CD4-positive, alpha-beta T cell treated with Interleukin-2 at 100 ng/mL for 4 hours (primary cell): ENCODE measurements around the gene TTYH2.

Experiments
- DNase-seq: peaks from one replicate; pipeline ENCODE4 v3.0.0-alpha.2; 2020; ENCODE audit warnings: low spot score

Gene TTYH2

DNA sequence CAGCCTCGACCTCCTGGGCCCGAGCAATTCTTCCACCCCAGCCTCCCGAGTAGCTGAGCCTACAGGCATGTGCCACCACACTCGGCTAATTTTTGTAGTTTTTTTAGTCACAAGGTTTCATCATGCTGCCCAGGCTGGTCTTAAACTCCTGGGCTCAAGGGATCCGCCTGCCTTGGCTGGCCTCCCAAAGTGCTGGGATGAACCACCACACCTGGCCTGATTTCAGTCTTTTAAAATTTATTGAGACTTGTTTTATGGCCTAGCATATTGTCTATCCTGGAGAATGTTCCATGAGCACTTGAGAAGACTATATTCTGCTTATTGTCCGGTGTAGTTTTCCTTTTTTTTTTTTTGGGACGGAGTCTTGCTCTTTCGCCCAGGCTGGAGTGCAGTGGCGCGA, 79.1 kb downstream of the TTYH2 start:
- DNase-seq = no peak

DNA sequence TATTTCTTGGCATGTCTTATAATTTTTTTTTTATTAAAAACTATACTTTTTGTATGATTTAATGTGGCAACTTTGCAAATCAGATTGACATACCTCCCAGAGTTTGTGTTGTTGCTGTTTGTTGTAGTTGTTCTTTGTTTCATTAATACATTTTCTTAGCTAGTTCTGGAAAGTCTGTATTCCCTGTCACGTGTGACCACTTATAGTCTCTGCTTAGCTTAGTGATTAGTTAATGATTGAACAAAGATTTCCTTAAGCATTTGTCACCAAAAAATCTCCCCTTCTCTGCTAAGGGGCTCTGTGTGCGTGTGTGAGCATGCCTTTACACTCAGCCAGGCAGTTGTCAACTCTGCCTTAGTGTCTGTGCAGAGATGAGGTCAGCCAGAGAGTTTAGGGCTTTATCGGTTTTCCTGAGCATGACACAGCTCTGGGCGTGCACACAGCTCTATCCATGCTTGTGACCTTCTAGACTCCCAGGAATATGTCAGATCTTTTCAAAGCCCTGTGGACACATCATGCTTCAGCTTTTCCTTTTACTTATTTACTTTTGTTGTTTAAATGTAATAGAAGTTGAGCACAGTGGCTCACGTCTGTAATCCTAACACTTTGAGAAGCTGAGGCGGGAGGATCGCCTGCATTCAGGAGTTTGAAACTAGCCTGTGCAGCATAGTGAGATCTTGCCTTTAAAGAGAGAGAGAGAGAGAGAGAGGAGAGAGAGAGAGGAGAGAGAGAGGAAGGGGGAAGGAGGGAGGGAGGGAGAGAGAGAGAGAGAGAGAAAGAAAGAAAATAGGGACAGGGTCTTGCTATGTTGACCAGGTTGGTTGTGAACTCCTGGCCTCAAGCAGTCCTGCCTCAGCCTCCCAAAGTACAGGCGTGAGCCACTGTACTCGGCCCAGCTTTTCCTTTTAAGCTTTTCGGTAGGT, 82.5 kb downstream of the TTYH2 start:
- no peak for DNase-seq

DNA sequence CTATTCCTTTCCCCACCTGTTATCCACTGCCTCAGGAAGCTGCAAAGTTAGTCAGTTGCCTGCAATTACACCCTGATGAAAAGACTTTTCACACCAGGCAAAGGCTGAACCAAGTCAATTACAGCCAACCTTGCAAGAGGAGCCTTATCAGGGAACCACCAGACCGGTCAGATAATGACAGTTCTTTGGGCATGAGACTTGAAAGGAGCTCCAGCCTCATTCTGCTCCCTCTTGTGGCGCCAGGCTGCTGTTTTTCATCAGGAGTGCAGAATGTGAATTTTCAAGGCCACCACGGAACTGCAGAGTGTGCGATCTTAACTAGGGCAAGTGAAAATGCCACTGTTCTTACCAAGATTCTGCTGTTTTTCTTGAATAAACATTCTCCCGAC, 83.2 kb downstream of the TTYH2 start:
- DNase-seq = peak; percentile 60

DNA sequence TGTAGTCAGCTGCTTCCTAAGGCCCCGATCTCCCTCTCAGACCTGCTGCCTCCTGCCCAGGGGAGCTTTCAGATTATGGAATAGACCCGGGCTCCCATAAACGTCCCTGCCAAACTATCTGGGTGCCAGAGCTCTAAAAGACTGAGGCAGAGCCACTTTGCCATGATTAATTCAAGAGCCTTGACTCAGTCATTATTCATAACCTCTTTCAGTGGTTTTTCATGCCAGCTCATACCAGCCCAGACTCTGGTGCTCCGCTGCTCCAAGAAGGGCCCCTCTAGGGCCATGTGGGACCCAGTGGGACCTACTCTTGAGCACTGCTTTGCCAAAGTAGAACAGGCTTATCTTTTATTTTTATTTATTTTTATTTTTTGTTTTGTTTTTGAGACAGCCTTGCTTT, 84.6 kb downstream of the TTYH2 start:
- DNase-seq = no peak

DNA sequence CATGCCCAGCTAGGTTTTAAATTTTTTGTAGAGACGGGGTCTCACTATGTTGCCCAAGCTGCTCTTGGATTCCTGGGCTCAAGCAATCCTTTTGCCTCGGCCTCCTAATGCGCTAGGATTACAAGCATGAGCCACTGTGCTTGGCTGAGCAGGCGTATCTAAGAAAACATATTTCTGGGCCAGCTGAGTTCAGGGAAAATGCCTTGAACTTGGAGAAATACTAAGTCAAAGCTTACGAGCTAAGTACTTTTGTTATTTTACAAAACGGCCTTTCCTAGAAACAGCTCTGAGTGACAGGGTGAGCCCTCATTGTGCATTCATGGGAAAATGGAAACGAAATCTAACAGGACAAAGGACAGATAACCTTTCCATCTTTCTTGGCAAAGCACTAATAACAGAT, 85.4 kb downstream of the TTYH2 start:
- DNase-seq = no peak

DNA sequence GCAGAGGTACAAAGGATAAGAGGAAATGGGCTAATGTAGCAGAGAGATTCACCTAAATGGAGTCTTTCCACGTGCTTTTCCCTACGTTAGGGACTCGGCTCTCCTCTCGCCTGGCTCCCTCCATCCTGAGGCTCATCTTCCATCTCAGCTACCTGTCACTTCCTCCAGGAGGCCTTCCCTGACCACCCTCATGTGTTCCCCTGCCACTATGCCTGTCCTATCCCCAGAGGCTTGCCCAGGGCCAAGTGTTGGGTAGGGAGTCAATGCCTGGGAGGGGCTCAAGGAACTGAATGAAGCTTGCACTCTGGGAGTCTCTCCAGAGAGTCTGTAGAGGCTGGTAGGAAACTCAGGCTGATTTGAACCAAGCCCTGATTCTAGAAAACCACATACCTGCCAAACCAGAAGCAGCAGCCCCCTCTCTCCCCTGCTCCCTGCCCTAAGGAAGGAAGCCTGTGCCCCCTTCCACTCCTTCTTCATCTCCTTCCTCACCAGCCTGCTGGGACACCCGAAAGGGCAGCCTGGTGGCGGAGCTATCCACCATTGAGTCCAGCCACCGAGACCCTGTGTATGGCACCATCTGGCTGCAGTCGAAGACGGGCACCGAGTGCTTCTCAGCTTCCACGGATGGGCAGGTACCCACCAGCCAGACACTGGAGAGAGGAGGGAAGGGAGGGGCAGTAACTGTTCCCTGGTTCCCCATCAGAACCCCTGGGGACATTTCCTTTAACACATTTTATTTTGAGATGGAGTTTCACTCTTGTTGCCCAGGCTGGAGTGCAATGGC, 86.0 kb downstream of the TTYH2 start:
- DNase-seq = no peak

DNA sequence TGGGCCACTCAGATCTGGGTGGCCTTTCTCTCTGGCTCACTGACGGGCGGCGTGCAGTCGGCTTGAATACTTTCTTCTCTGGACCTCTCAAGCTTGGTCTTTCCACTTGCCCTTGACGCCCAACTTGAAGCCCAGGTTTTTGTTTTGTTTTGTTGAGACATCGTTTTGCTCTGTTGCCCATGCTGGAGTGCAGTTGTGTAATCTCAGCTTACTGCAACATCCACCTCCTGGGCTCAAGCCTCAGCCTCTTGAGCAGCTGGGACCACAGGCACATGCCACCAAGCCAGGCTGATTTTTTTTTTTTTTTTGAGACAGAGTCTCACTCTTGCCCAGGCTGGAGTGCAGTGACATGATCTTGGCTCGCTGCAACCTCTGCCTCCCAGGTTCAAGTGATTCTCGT, 89.9 kb downstream of the TTYH2 start:
- DNase-seq = no peak

DNA sequence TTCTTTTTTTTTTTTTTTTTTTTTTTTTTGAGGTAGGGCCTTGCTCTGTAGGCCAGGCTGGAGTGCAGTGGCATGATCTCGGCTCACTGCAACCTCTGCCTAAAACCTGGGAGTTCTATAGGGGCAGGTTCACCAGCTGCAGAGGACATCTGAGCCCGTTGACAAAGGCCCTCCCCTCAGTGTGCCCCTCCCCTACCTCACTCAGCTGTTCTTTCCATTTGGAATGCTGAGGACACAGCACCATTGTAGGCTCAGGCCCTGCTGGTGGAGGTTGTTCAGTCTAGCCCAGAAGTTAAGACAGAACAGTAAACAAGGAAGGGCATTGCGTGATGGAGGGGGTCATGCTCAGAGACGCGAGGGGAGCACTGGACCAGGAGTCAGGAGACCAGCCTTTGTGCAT, 90.8 kb downstream of the TTYH2 start:
- no peak for DNase-seq

DNA sequence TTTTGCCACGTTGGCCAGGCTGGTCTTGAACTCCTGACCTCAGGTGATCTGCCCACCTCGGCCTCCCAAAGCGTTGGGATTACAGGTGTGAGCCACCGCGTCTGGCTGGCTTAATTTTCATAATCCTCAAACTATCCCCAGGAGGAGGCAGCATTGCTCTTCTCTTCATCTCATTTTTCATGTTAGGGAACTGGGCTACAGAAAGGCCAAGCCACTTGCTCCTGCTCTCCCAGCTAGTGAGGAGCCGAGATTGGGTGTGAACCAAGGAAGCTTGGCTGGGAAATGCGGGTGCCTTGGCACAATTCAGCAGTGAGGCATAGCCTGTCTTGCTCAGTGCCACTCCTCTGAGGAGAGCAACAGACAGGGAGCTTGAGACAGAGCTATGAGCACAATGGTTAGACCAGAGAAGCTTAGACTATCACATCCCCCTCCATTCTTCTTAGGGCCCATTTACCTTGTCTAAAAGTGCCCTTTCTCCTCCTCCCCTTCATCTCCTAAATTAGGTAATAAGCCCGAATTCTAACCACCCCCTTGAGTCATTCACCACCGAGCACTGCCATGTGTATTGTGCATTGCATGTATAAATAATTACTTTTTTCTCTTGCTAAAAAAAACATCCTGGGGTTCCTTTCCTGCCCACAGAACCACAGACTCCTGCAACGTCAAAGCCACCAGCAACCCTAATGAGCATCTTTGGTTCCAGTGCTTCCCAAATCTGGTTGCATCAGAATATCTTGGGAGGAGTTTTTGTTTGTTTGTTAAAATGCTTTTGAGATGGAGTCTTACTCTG, 92.7 kb downstream of the TTYH2 start:
- DNase-seq = no peak

DNA sequence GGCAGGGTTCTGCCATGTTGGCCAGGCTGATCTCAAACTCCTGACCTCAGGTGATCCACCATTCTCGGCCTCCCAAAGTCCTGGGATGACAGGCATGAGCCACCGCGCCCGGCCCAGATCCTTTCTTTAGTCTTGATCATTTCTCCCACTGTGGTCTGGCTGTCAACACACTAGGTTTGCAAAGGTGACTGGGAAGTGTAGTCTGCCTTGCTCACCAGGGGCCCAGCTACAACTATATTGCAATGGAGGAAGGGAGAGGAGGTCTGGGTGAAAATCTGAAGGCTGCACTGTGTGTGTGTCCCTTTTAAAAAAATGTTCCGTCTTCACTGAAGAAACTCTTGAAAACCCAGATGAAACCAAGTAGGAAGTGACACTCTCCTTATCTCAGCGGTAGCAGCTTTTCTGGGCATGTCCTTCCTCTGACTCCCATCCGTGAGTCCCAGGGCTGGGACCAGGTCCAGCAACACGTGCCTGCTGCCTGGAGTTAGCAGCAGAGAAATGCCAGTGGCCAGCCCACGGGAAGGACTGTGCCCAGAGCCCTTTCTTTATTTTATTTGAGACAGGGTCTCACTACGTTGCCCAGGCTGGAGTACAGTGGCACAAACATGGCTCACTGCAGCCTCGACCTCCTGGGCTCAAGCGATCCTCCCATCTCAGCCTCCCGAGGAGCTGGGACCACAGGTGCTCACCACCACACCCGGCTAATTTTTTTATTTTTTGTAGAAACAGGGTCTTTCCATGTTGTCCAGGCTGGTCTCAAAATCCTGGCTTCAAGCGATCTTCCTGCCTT, 94.8 kb downstream of the TTYH2 start:
- DNase-seq = no peak

DNA sequence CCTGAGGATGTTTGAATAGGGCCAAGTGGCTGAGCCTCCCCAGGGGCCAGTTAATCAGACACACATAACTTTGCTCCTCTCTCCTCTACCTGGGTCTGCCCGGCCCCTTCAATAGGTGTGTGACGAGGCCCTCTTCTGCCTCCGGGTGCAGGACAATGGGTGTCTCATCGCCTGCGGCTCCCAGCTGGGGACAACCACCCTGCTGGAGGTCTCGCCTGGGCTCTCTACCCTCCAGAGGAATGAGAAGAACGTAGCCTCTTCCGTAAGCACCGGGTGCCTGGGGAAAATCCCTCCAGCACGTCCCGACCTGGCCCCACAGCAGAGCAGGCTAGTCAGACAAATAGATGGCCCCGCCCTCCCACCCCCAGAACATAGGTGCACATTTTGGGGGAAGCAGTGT, 96.5 kb downstream of the TTYH2 start:
- DNase-seq = no peak
